ENCODE data around the gene TBC1D17.

TBC1D17 gene

DNA sequence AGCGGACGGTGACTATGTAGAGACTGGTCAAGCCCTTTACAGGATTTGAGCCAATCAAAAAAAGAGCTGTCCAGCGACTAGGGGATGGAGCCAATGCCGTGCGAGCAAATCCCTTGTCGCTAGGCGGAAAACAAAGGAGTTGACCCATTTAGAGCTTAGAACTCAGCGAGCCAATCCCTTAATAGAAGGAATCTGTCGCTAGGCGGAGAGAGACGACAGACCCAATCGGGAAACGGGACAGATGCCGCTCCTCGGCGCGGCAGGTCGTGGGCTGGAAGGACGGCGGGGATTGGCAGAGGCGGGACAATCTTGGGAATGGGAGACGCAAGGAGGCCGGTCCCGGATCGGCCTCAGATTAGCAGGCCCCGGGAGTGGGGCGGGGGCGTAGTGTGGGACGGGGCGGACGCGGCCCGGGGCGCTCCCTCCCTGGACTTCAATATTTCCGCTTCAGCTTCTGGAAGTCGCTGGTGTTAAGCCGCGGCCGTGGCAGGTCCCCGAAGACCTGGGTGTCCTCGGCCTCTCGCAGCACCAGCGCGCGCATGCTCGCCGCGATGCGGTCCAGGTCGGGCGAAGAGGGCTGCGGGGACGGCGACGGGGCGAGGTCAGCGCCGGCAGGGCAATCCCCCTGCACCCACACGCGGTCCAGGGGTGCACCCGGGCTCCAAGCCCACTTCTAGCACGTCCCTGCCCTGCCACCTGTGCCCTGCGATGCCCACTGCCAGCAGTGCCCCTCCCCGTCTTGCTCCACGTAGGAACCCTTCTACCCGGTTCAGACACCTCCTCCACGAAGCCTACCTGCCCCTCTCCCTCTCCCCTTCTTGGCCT, 7.8 kb upstream of the TBC1D17 start:
- Histone ChIP-seq H3K27ac (peak overlapping the region; percentile 89 to 94), H3K27me3 (no peaks in the 10 kb centered on the region), H3K4me1 (peaks cover 0 to 54% (median 41%) of the 10 kb centered on the region in 4 donors), H3K4me3 (peak overlapping the region; percentile 53 to 57), H3K9me3 (no peaks in the 10 kb centered on the region), H3K36me3 (peaks cover 0 to 41% (median 6%) of the 10 kb centered on the region in 3 donors)
- DNase-seq: peak; percentile 96 to 99
- intact Hi-C loops (cut with DNase I; ENCODE audit: low total_unique reads): loop anchor here (5.0 to 10.0 kb wide), 2 partner anchors 52 to 105 kb away; partner anchors contain the start of genes AP2A1, MED25 and TSKS
- TF ChIP-seq, protein P1, sequence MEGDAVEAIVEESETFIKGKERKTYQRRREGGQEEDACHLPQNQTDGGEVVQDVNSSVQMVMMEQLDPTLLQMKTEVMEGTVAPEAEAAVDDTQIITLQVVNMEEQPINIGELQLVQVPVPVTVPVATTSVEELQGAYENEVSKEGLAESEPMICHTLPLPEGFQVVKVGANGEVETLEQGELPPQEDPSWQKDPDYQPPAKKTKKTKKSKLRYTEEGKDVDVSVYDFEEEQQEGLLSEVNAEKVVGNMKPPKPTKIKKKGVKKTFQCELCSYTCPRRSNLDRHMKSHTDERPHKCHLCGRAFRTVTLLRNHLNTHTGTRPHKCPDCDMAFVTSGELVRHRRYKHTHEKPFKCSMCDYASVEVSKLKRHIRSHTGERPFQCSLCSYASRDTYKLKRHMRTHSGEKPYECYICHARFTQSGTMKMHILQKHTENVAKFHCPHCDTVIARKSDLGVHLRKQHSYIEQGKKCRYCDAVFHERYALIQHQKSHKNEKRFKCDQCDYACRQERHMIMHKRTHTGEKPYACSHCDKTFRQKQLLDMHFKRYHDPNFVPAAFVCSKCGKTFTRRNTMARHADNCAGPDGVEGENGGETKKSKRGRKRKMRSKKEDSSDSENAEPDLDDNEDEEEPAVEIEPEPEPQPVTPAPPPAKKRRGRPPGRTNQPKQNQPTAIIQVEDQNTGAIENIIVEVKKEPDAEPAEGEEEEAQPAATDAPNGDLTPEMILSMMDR (IDR thresholded peaks at IDR 0.05): peak; percentile 18 to 44

DNA sequence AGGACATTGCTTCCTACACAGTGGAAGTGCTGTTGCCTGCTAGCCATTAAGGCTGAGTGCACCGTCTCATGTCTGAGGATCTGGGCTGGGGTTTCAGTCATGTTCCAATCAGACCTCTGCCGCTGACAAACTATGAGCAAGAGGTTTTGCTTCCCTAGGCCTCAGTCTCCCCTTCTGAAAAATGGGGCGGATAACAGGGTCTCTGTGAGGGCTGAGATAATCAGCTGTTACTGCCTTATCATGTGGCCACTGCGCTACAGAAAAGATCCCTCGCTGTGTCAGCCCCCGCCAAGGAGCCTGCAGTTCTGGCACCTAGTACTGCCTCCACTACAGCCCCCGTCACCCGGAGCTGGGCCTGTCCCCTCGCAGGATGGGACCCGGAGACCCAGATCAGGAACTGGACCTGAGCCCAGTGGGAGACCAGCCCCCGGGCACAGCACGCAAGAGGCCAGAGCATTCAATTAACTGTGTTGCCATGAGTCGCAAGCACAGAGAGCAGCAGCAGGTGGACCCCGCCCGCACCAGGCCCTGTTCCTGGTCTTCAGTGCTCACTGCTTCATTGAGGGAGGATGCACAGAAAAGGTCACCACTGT, 7.1 kb upstream of the TBC1D17 start:
- Histone ChIP-seq H3K27me3 (no peaks in the 10 kb centered on the region), H3K4me1 (peaks cover 0 to 54% (median 41%) of the 10 kb centered on the region in 4 donors), H3K27ac (peak overlapping the region; percentile 89 to 94), H3K9me3 (no peaks in the 10 kb centered on the region), H3K4me3 (peak overlapping the region; percentile 53 to 57), H3K36me3 (peaks cover 0 to 38% (median 6%) of the 10 kb centered on the region in 3 donors)
- intact Hi-C loops (cut with DNase I; ENCODE audit: low total_unique reads): loop anchor here (5.0 kb wide), 1 partner anchor 53 kb away; the partner anchor contains the start of gene MED25
- TF ChIP-seq, protein P1 (IDR thresholded peaks at IDR 0.05): no peak
- no peak for DNase-seq

DNA sequence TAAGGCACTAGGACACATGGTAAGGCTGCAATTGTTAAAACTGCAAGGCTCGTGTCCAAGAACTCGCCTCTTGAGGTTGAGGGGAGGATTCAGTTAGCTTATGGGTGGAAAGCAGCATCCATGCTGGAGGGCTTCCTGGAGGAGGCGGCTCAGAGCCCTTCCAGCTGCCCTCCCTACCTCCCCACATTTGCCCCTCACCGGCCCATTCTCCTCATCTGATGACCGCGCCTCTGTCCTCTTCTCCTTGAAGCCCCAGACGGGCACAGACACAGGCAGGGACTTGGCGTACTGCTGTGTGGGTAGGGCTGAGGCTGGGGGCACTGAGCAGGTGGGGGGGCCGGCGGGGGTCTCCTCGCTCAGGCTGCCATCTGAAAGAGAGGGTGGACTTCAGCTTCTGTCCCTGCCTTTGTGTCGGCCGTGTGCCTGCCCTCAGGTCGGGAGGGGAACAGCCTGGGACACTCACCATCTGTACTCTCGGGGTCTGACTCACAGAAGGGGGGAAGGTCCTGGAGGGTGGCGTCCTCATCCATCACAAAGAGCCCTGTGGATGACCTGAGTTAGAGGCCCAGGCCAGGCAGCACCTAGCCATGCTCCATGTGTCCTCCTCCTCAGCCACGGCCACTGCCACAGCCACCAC, 6.0 kb upstream of the TBC1D17 start:
- H3K4me1 ChIP-seq: peaks cover 0 to 49% (median 35%) of the 10 kb centered on the region in 4 donors
- H3K4me3 ChIP-seq: no peak overlapping the region
- peaks cover 0 to 38% (median 6%) of the 10 kb centered on the region in 3 donors for H3K36me3 ChIP-seq
- intact Hi-C loops (cut with DNase I; ENCODE audit: low total_unique reads): loop anchor here (5.0 kb wide), 1 partner anchor 54 kb away; the partner anchor contains the start of gene MED25
- H3K27ac ChIP-seq: no peak overlapping the region
- H3K9me3 ChIP-seq: no peaks in the 10 kb centered on the region
- DNase-seq: no peak
- TF ChIP-seq, protein P1 (IDR thresholded peaks at IDR 0.05): no peak
- H3K27me3 ChIP-seq: no peaks in the 10 kb centered on the region

DNA sequence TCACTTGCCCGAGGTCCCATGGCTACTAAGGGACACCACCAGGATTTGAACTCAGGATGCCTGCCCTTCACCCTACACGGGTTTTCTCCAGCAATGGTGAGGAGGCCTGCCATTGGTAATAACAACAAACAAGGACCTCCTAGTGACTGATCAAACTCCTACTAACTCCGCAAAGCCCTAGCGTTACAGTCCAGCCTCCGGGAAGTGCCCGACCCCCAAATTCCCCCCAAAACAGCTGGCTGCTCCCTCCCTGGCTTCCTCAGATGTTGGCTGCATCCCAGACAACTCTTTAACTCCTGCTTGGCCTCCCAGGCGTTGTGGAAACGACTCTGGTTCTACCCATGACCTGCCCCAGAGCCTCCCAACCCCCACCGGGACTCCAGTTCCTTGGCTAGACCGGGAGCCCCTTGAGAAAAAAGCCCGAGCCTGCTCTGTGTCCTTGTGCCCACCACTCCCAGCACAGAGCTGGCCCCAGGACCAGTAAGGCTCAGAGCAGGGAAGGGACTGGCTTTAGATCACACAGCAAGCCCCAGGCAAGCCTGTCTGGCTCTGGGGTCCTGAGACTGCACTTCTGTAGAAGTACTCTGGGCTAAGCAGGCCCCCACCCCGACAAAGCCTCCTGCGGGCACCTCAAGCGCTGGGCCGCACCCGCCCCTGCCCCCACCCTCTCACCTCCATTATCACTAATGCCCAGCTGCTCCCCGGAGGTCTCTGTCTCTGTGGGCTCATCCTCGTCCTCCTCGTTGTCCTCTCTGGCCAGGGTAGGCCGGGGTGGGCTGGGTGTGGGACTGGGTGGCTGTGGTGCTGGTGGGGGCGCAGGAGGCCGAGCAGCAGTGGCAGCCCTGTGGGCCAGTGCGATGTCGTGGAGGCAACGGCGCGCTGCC, 5.0 kb upstream of the TBC1D17 start:
- DNase-seq: no peak
- Histone ChIP-seq H3K27ac (no peak overlapping the region), H3K36me3 (peaks cover 0 to 38% (median 6%) of the 10 kb centered on the region in 3 donors), H3K4me3 (no peak overlapping the region), H3K9me3 (no peaks in the 10 kb centered on the region), H3K27me3 (no peaks in the 10 kb centered on the region), H3K4me1 (peaks cover 0 to 45% (median 31%) of the 10 kb centered on the region in 4 donors)
- intact Hi-C loops (cut with DNase I; ENCODE audit: low total_unique reads): loop anchor here (5.0 kb wide), 1 partner anchor 55 kb away; the partner anchor contains the start of gene MED25
- TF ChIP-seq, protein P1 (IDR thresholded peaks at IDR 0.05): no peak
